HG03097 (cell line): Measurements from ENCODE around the gene CTU2.

ENCODE experiments used
- ATAC-seq: cut with Tn5 transposase; IDR thresholded peaks from one replicate; pipeline ENCODE4 v1.9.1; 2021; ENCODE audit not compliant: unreplicated experiment, low FRiP score

Gene CTU2

DNA sequence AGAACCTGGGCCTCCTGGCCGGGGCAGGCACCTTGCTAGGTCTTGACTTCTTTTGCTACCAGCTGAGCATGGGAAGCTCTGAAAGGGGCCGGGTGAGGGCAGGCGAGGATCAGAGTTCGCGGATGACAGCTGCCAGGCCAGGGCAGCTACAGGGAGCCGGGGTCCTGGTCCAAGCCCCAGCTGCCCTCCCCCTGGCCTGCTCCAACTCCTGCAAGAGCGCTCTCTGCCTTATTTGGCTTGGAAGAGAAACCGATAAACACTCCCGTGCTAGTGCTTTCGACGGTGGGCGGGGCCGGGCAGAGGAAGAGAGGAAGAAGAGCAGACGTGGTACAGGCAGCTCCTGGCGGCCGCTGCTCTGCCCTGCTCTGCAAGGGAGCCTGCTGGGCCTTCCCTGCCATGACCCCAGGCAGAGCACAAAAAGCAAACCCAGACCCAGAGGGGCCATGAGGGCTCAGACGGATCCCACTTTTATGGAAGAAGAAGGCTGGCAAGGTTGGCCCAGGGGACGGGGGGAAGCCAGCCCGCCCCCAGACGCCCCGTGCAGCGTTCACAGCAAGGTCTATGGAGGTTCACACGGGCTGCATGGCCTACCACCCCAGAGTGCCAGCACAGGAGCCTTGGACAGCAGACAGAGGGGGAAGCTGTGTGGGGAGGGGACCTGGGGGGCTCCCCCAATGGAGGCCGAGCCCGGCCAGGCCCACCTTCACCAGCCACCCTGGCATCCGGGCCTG is 53.1 kb downstream of the CTU2 start:
- ATAC-seq: no peak

DNA sequence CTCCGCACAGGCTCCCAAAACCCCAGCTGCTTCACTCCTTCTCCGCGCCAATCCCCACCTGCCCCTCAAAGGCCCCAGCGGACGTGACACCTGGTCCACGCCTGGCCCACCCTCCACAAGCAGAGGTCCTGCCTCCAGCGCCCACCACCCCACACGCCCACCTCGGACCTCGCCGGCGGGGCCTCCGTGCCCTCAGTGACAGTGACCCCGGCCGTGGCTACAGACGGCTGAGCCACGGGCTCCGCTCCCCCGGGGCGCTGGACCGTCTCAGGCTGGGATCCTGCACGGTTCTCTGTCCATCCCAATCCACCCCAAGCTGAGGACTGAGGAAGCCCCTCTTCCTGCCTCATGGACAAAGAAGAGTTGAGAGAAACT is 53.7 kb downstream of the CTU2 start:
- no peak for ATAC-seq

DNA sequence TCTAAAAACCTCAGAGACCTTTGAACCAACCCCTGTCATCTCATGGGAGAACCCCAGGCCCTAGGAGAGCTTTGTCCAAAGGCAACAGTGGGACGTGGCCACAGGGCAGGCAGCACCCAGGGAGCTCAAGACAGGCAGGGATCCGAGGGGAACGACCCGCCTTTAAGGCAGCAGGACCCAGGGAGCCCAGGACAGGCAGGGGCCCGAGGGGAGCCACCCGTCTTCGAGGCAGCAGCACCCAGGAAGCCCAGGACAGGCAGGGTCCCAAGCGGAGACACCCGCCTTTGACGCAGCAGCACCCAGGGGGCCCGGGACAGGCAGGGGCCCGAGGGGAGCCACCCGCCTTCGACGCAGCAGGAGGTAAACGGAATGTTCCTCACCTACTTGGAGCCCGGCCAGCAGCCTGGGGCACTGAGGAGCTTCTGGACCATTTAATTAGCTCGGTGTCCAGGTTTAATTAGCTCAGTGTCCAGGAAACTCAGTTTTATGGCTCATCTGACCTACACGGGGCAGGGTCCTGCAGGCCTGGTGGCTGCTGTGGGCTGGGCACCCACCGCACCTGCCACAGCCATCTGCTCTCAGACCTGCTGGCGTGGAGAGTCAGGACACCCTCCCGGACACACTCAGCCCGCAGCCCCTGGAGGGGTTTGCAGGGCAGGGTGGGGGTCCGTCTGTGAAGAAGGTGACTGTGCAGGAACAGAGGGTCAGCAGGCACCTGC is 54.3 kb downstream of the CTU2 start:
- no peak for ATAC-seq

DNA sequence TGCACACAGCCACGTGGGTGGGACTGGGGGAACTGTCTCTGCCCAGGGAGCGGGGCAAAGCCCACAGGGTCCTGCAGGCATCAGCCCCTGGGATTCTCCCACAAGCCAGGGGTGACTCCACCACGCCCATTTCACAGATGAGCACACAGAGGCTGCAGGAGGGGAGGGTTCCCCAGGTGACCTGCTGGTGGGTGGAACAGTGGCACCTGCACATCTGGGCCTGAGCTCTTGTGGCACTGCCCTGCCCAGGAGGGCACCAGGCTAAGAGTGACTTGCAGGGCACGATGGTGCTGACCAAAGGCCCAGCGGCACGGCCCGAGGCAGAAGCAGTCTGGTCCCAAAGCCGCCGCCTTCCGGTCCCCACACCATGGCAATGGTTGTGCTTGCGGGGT is 54.8 kb downstream of the CTU2 start:
- no peak for ATAC-seq

DNA sequence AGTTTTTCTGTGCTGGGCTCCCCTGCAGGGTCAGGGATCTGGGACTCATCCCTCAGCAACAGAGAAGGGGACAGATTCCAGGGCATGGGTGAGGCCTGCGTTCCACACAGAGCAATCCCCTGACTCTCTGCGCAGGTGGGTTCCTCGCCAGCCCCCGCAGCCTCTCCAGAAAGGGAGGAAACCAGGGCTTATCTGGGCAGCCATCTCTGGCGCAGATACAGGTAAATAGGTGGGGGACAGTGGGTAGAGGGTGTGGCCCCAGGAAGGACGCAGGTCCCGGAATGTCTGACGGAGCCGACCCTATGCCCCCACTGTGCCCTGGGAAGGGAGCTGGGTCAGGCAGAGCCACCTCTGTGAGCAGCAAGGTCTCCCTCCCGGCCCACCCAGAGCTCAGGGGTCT is 55.5 kb downstream of the CTU2 start:
- ATAC-seq: no peak

DNA sequence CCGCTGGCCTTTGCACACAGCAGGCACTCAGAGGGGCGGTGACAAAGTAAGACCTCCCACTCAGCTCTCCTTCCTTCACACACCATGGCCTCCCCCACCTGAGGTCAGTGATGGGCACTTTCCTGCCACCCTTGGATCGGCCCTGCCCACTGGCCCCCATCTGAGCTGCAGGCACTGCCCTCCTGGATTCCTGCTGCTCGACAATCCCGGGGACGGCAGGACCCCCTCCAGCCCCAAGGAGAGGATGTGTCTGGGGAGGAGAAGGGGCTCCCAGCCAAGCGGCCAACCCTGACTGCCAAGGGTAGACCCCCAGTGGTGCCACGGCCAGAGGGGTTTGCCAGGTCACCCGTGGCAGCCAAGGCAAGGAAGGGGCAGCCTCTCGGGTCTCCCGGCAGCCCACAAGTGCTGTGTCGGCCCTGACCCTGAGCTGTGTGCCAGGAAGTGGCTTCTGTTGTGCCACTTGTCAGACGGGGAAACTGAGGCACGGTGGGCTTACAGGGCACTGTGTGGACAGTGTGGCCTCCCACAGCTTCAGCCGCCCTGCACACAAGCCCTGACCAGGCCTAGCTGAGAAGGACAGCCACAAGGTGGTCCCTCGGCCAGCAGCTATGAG is 56.1 kb downstream of the CTU2 start:
- no peak for ATAC-seq

DNA sequence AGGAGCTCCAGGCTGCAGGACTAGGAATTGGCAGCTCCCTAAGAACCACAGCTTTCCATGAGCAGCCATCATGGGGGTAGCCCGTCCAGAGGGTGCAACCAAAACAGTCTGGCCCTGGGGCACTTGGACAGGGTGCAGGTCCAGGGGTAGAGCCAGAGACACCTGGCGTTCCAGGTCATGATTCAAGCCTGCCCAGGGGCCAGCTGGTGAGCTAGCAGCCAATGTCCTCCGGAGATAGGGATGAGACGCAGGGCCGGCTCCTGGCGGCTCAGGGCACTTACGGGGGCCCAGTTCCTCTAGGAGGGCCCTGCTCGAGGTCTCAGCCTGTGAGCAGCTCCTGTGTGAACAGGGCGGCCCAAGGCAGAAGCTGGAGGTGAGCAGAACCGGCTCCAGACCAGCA is 56.6 kb downstream of the CTU2 start:
- no peak for ATAC-seq

DNA sequence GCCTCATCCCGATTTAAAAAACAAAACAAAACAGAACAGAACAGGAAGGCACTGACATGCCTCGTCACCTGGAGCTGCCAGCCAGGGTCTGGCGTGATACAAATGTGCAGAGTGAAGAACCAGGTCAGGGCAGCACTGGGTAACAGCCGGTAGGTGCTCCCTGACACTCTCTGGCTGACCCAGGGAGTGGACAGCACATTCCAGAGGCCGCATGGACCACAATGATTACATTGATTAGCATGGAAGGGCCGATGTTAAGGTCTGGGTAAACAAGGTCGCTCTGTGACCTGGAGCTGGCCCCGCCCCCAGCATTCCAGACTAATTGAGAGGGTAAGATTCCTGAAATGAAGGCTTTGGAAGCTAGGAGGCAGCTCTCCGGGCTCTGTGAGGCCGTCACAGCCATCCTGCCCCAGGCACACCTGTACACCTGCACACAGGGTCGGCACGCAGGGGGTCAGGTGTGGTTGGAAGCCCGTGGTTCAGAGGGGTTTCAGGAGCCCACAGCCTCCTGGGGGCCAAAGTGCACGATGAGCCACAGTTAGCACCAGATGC is 57.3 kb downstream of the CTU2 start:
- no peak for ATAC-seq

DNA sequence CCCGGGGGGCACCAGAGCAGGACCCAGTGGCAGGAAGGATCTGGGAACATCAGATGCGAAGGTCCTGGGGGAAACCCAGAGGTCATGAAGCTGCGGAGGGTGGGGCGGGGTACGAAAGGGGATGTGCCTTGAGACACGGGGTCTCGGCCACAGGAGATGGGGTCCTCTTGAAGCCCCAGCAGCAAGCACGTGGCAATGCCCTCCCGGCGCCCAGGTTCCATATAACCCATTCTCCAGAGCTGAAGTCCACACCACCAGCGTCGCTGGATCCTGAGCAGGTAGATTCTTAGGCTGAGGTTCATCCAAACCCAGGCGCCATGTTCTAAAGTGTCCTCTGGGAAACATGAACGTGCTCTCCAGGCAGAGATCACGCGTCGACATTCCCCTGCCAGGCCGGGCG is 57.8 kb downstream of the CTU2 start:
- ATAC-seq: no peak

DNA sequence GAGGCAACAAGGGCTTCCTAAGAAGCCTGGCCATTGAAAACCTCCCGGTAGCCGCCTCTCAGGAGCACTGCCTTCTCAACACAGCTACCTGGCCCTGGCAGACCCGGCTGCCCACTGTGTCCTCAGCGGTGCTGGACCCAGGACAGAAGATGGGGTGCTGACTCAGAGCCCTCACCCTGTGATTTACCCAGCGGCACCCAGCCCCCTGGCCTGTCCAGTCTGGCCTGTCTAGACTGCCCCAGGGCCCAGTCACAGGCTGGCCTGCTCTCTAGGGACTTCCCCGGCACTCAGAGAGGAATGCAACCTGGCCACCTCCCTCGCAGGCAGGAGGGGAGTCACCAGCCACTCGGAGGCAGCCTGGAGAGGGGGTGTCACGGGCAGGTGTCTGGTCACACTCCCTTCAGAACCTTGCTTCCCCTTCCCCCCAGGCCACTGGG is 58.6 kb downstream of the CTU2 start:
- ATAC-seq: no peak
